Parathyroid adenoma (tissue), 2 donors: ENCODE data around the gene FNDC5.
"Not testable (repeated sequence)": the region's sequence is repeated elsewhere in the genome, so short reads cannot be mapped to it uniquely, and the experiment has no call there.

Source experiments
- H2AFZ ChIP-seq: fragments of 300-600 bp; sonication (generic); one replicate; pipeline ENCODE4 v1.7.0; 2017; ENCODE audit warnings: antibody characterized with exemption, mild to moderate bottlenecking
- H3K27ac ChIP-seq: fragments of 300-600 bp; sonication (generic); one replicate; pipeline ENCODE4 v1.7.0; 2017
- H3K27me3 ChIP-seq: fragments of 300-600 bp; sonication (generic); one replicate; pipeline ENCODE4 v1.7.0; 2017; ENCODE audit warnings: low read length; ENCODE audit not compliant: control insufficient read depth, insufficient read depth
- H3K36me3 ChIP-seq: fragments of 300-600 bp; sonication (generic); one replicate; pipeline ENCODE4 v1.7.0; 2017; ENCODE audit warnings: low read length; ENCODE audit not compliant: control insufficient read depth, insufficient read depth
- H3K4me1 ChIP-seq: fragments of 300-600 bp; sonication (generic); one replicate; pipeline ENCODE4 v1.7.0; 2017; ENCODE audit warnings: control low read depth
- H3K4me2 ChIP-seq: fragments of 300-600 bp; sonication (generic); one replicate; pipeline ENCODE4 v1.7.0; 2017; ENCODE audit warnings: low read length
- H3K4me3 ChIP-seq: fragments of 300-600 bp; sonication (generic); one replicate; pipeline ENCODE4 v1.7.0; 2017; ENCODE audit warnings: low read depth, low read length
- H3K79me2 ChIP-seq: fragments of 300-600 bp; sonication (generic); one replicate; pipeline ENCODE4 v1.7.0; 2017; ENCODE audit warnings: control low read depth
- H3K9ac ChIP-seq: fragments of 300-600 bp; sonication (generic); one replicate; pipeline ENCODE4 v1.7.0; 2017; ENCODE audit warnings: mild to moderate bottlenecking
- H3K9me3 ChIP-seq: fragments of 300-600 bp; sonication (generic); one replicate; pipeline ENCODE4 v1.7.0; 2017; ENCODE audit warnings: low read length; ENCODE audit not compliant: control insufficient read depth
- CTCF ChIP-seq: fragments of 300-600 bp; sonication (generic); IDR thresholded peaks from one replicate; pipeline ENCODE4 v1.7.0; 2017; ENCODE audit warnings: antibody characterized with exemption, mild to moderate bottlenecking
- donor health status: primary hyperparathyroidism.

Gene FNDC5

DNA sequence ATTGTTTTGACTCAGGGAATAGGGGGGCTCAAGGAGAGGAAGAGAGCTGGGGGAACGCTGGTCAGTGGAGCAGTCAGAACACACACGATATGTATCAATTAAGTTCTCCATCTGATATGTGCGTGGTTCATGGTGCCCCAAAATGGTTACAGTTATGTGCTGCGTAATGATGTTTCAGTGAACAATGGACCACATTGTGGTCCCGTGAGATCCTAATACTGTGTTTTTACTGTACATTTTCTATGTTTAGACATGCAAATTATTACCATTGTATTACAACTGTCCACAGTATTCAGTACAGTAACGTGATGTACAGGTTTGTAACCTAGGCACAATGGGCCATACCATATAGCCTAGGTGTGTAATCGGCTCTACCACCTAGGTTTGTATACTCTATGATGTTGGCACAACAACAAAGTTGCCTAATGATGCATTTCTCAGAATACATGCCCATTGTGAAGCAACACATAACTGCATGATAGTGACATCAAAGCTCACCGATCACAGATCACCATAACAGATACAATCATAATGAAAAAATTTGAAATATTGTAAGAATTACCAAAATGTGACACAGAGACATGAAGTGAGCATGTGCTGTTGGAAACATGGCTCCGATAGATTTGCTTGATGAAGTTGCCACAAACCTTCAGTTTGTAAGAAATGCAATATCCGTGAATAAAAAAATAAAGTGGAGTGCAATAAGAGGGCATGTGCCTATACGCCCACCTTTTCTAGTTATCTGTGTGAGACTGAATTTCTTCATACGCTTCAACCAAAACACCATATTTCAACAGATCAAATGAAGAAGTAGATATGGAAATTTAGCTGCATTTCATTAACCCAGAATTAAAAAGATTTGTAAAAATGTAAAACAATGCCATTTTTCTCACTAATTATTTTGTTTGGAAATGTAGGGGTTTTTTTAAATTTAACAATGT is 45.3 kb upstream of the FNDC5 start:
- H3K4me1 ChIP-seq: no peaks in the 10 kb centered on the region

GRCh38 chr1:32910319-32910718 is 39.6 kb upstream of the FNDC5 start:
- no peaks in the 10 kb centered on the region for H3K27me3 ChIP-seq
- H3K79me2 ChIP-seq: no peaks in the 10 kb centered on the region
- no peak overlapping the region for H3K27ac ChIP-seq
- no peaks in the 10 kb centered on the region for H3K36me3 ChIP-seq
- H2AFZ ChIP-seq: no peak overlapping the region
- no peaks in the 10 kb centered on the region for H3K9me3 ChIP-seq
- H3K9ac ChIP-seq: no peak overlapping the region
- no peak overlapping the region for H3K4me2 ChIP-seq
- TF ChIP-seq CTCF: no peak
- H3K4me1 ChIP-seq: no peaks in the 10 kb centered on the region
- H3K4me3 ChIP-seq: no peak overlapping the region

More for the DNA sequence above, 45.3 kb upstream of the FNDC5 start:
- TF ChIP-seq CTCF: no peak
- no peak overlapping the region for H3K9ac ChIP-seq
- no peaks in the 10 kb centered on the region for H3K27me3 ChIP-seq
- H3K36me3 ChIP-seq: no peaks in the 10 kb centered on the region
- no peak overlapping the region for H3K27ac ChIP-seq
- no peak overlapping the region for H2AFZ ChIP-seq
- no peak overlapping the region for H3K4me2 ChIP-seq
- no peaks in the 10 kb centered on the region for H3K9me3 ChIP-seq
- no peak overlapping the region for H3K4me3 ChIP-seq
- H3K79me2 ChIP-seq: no peaks in the 10 kb centered on the region

DNA sequence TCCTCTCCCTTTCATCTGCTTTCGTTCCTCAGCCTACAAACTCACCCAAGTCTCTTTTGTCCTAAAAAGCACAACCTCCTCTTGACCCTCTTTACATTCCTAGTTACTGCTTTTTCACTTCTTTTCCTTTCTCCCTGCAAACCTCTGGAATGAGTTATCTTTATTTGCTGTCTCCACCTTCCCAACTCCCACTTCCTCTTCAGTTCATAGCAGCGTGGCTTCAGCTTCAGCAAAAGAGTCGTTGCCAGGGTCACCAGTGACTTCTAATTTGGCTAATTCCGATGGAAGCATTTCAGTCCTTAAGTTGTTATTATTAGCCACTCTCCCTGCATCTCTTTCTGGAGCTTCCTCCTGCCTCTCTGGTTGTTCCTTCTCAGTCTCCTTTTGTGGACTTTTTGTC is 36.7 kb upstream of the FNDC5 start:
- no peak overlapping the region for H3K27ac ChIP-seq
- no peak for TF ChIP-seq CTCF
- H3K36me3 ChIP-seq: no peaks in the 10 kb centered on the region

DNA sequence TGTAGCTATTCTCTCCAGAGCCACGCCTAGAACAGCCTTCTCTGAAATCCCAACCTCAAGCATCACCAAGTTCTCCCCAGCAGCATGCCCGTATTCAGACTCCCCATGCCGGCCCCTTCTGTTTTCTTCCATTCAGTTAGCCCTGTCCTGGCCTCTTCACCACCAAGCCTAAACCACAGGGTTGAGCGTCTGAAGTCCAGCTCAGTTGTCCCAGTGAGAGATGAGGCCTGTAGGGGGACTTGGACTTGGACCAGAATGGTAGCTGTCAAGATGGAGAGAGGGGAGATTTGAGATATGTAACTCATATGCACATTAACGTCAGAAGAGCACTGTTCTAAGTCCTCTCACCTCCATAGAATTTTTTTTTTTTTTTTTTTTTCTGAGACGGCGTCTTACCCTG is 35.9 kb upstream of the FNDC5 start:
- no peaks in the 10 kb centered on the region for H3K27me3 ChIP-seq
- H3K4me1 ChIP-seq: no peaks in the 10 kb centered on the region
- no peaks in the 10 kb centered on the region for H3K36me3 ChIP-seq
- H2AFZ ChIP-seq: no peak overlapping the region
- no peak for TF ChIP-seq CTCF
- no peak overlapping the region for H3K4me2 ChIP-seq
- no peak overlapping the region for H3K27ac ChIP-seq
- H3K4me3 ChIP-seq: no peak overlapping the region
- no peaks in the 10 kb centered on the region for H3K9me3 ChIP-seq
- no peaks in the 10 kb centered on the region for H3K79me2 ChIP-seq
- H3K9ac ChIP-seq: no peak overlapping the region

More for the DNA sequence above, 36.7 kb upstream of the FNDC5 start:
- Histone ChIP-seq H3K4me3 (no peak overlapping the region), H3K27me3 (no peaks in the 10 kb centered on the region), H3K9ac (no peak overlapping the region), H3K9me3 (no peaks in the 10 kb centered on the region), H3K79me2 (no peaks in the 10 kb centered on the region), H2AFZ (no peak overlapping the region), H3K4me1 (no peaks in the 10 kb centered on the region), H3K4me2 (no peak overlapping the region)

DNA sequence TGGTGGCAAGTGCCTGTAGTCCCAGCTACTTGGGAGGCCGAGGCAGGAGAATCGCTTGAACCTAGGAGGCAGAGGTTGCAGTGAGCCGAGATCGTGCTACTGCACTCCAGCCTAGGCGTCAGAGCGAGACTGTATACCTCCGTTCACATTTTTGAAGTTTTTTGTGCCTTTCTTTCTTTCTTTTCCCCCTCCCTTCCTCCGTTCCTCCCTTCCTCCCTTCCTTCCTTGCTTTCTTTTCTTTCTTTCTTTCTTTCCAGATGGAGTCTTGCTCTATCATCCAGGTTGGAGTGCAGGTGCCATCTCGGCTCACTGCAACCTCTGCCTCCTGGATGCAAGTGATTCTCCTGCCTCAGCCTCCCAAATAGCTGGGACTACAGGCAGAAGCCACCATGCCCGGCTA is 34.9 kb upstream of the FNDC5 start:
- not testable (repeated sequence) for H3K9me3 ChIP-seq, H2AFZ ChIP-seq, H3K27me3 ChIP-seq, H3K79me2 ChIP-seq, H3K9ac ChIP-seq, H3K4me2 ChIP-seq, H3K27ac ChIP-seq, H3K4me3 ChIP-seq, H3K36me3 ChIP-seq, H3K4me1 ChIP-seq
